Spinal cord (tissue), 10 donors: ENCODE measurements around the gene LAMTOR2. TPM values are rescaled to one million over a fixed set of nuclear protein-coding genes. Genes with fewer than 3 reads are reported as not detected.

Experiments
- DNase-seq, 6 donors: peaks; one replicate each; pipeline versions ENCODE4 v3.0.0 to v3.0.0-alpha.2; 2013 to 2015; ENCODE audit warnings: low spot score in 6 of 6, low read depth in 4 of 6
- H3K27ac ChIP-seq: one replicate; pipeline ENCODE4 v1.5.1; 2013; ENCODE audit warnings: low read depth, low read length, control low read depth
- H3K27me3 ChIP-seq: one replicate; pipeline ENCODE4 v1.6.1; 2013; ENCODE audit warnings: low read length; ENCODE audit not compliant: control insufficient read depth, insufficient read depth
- H3K36me3 ChIP-seq: one replicate; pipeline ENCODE4 v1.6.1; 2013; ENCODE audit warnings: low read length; ENCODE audit not compliant: control insufficient read depth, insufficient read depth
- H3K4me1 ChIP-seq: one replicate; pipeline ENCODE4 v1.6.1; 2013; ENCODE audit warnings: low read length; ENCODE audit not compliant: control insufficient read depth, insufficient read depth
- H3K4me3 ChIP-seq: one replicate; pipeline ENCODE4 v1.5.1; 2013; ENCODE audit warnings: low read depth, low read length, control low read depth
- H3K9me3 ChIP-seq: one replicate; pipeline ENCODE4 v1.6.1; 2013; ENCODE audit warnings: low read length; ENCODE audit not compliant: control insufficient read depth, insufficient read depth
- whole genome bisulfite sequencing: methylation state at CpG from one replicate; pipeline ENCODE4 v1.1.5; 2013; ENCODE audit warnings: missing lambda C conversion rate; ENCODE audit not compliant: insufficient coverage; 5-methylcytosine and 5-hydroxymethylcytosine counted together
- polyA plus RNA-seq, 2 donors: library from polyadenylated mRNA; unstranded; fragments of 120-200 nt; gene quantifications; one replicate each; pipeline ENCODE4 v1.2.1, GENCODE V29; 2013; ENCODE audit not compliant: insufficient read length in 2 of 2
- total RNA-seq, 2 donors: library from RNA; depleted of rRNA in 1 of 2; stranded (reverse); fragments of 120-200 nt in 1 of 2; fragments of >200 nt in 1 of 2; gene quantifications; one replicate each; pipeline versions ENCODE4 v1.2.3 to v1.2.4, GENCODE V29; 2013 to 2014
- donor health status: healthy.

LAMTOR2 gene
- total and polyA plus RNA-seq, 4 donors, result 34.9 to 76.8 (median 73.7) TPM

GRCh38 chr1:156091610-156092009, 37.0 kb downstream of the LAMTOR2 start:
- no peaks in the 10 kb centered on the region for H3K9me3 ChIP-seq
- 100% methylated on average over 1 of the region's 2 CpGs for WGBS
- no peak overlapping the region for H3K27ac ChIP-seq
- no peaks in the 10 kb centered on the region for H3K27me3 ChIP-seq
- DNase-seq, result no peak
- peaks cover 24% of the 10 kb centered on the region for H3K4me1 ChIP-seq
- no peak overlapping the region for H3K4me3 ChIP-seq
- H3K36me3 ChIP-seq, result peaks cover 38% of the 10 kb centered on the region

DNA sequence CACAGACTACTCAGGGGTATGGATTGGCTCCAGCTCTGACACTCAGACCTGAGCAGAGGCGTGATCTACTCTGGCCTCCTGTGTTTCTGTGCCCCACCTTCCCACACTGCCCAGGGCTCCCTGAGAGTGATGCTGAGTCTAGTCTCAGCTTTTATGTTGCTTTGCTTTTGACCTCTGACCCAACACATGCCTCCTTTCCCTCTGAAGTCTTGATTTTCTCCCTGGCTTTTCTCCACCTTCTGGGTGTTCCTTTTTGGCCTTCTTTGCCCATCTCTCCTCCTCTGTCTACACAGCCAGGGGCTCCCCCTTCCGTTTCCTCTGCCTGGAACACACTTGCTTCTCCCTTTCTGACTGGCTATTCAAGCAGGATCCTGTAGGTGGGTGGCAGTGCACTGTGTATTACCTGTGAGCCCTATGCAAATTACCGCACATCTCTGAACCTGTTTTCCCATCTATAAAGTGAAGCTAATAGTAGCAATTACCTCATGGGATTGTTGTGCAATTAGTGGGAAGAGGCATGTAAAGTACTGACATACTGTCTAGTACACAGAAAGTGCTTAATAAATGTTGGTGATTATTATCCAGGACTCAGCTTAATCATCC, 41.4 kb downstream of the LAMTOR2 start:
- peaks cover 40% of the 10 kb centered on the region for H3K36me3 ChIP-seq
- H3K27ac ChIP-seq, result peak overlapping the region; percentile 30
- H3K27me3 ChIP-seq, result no peaks in the 10 kb centered on the region
- no peaks in the 10 kb centered on the region for H3K9me3 ChIP-seq
- H3K4me3 ChIP-seq, result no peak overlapping the region
- H3K4me1 ChIP-seq, result peaks cover 22% of the 10 kb centered on the region
- no peak for DNase-seq
- WGBS, result 92% methylated on average over 1 of the region's 3 CpGs

GRCh38 chr1:156096640-156097391, 42.2 kb downstream of the LAMTOR2 start:
- no peaks in the 10 kb centered on the region for H3K27me3 ChIP-seq
- WGBS, result 33% methylated on average over 12 of the region's 14 CpGs
- peak in 2 of 6 donors; percentile 75 to 84 for DNase-seq
- peaks cover 39% of the 10 kb centered on the region for H3K36me3 ChIP-seq
- no peak overlapping the region for H3K4me3 ChIP-seq
- H3K9me3 ChIP-seq, result no peaks in the 10 kb centered on the region
- peak overlapping the region; percentile 79 for H3K27ac ChIP-seq
- H3K4me1 ChIP-seq, result peaks cover 28% of the 10 kb centered on the region

DNA sequence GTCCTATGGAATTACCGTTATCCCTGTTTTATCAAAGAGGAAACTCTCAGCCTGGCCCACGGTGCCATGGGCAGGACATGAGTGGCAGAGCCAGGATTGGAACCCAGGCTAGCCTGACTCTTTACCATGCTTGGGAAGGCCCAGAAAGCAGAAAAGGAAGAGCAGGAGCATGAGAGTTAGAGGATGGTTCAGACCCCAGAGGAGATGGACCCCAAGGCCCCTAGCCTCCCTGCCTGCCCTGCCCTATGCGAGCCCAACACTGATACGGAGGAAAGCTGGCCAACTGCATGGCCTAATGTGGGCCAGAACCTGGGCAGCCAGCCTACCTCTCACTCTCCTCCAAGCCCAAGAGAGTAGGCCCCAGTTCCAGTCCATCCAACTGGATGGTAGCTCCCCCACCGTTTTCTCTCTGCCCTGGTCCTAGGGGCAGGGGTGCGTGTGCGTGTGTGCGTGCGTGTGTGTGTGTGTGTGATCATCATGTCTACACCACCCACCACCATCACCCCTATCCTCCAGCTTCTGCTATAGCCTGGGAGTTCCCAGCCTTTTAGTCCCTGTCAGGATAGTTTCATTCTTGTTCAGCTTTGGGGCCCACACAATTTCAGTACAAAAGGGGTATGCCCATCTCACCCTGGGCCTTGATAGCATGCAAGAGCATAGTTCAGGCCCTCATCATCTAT, 43.1 kb downstream of the LAMTOR2 start:
- Histone ChIP-seq H3K36me3 (peaks cover 45% of the 10 kb centered on the region), H3K4me3 (no peak overlapping the region), H3K4me1 (peaks cover 36% of the 10 kb centered on the region), H3K27me3 (no peaks in the 10 kb centered on the region), H3K27ac (no peak overlapping the region), H3K9me3 (no peaks in the 10 kb centered on the region)
- no peak for DNase-seq
- 100% methylated on average over 4 of the region's 9 CpGs for WGBS

DNA sequence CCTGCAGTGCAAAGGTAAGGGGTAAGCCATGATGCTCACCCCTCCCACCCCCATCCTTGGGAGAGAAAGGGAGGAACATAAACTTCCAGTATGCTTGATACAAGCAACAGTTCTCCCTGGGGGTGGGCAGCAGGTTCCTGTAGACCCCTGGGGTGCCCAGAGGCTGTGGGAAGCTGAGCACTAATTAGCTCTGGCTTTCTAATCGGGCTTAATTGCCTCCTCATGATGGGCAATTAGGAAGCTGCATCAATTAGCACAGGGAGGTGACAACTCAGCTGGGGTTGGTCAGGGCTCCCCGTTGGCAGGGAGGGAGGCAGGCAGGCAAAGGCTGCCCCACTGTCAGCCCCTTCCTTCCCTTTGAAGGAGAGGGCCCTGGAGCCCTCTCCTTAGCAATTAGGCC, 44.2 kb downstream of the LAMTOR2 start:
- Histone ChIP-seq H3K4me3 (no peak overlapping the region), H3K9me3 (no peaks in the 10 kb centered on the region), H3K4me1 (peaks cover 48% of the 10 kb centered on the region), H3K36me3 (peaks cover 40% of the 10 kb centered on the region), H3K27ac (no peak overlapping the region), H3K27me3 (no peaks in the 10 kb centered on the region)
- WGBS, result 30% methylated on average over 2 of the region's 2 CpGs
- DNase-seq, result peak in 1 of 6 donors; percentile 56

- Histone ChIP-seq H3K27me3 (no peaks in the 10 kb centered on the region), H3K4me3 (no peak overlapping the region), H3K27ac (no peak overlapping the region), H3K9me3 (no peaks in the 10 kb centered on the region), H3K4me1 (peaks cover 53% of the 10 kb centered on the region), H3K36me3 (peaks cover 39% of the 10 kb centered on the region)
- WGBS, result 100% methylated on average over 2 of the region's 3 CpGs
- DNase-seq, result no peak
These were observed 44.7 kb downstream of the LAMTOR2 start for GRCh38 chr1:156099282-156099681.

DNA sequence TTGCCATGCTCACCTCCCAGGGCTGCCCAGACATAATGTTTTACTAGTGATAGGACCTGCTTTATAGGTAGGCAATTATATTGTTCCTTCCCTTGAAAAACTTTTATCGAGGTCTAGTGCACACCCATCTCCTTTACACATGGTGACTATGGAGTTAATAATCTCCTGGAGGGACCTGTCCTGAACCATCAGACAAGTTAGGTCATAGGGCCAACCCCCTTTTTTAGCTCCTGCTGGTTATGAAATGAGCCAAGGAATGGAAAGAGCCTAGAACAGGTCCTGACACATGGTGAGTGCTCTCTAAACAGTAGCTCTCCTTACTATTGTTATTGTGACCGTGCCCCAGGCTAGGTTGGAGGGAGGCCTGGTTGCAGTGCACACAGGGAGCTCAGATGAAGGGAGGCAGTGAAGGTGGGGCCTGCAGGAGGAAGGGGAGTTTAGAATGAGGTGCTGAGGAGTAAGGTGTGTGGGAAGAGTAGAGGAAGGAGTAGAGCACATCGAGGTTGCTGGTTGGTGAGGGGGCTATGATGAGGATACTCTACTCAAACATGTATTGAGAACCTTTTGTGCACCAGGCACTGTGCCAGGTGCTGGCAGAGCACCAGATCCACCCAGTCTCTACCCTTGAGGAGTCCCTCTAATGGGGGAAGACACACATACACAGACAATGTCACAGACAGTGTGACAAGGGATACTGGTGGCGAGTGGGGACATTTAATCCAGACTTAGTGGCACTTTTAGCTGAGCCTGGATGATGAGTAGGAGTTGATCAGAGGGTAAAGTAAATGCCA, 45.8 kb downstream of the LAMTOR2 start:
- Histone ChIP-seq H3K4me1 (peaks cover 64% of the 10 kb centered on the region), H3K27me3 (no peaks in the 10 kb centered on the region), H3K4me3 (no peak overlapping the region), H3K36me3 (peaks cover 45% of the 10 kb centered on the region), H3K9me3 (no peaks in the 10 kb centered on the region), H3K27ac (no peak overlapping the region)
- DNase-seq, result peak in 2 of 6 donors; percentile 56 to 61
- WGBS, result 31% methylated on average over 2 of the region's 4 CpGs

- Histone ChIP-seq H3K27me3 (no peaks in the 10 kb centered on the region), H3K36me3 (peaks cover 35% of the 10 kb centered on the region), H3K4me1 (peaks cover 72% of the 10 kb centered on the region), H3K4me3 (no peak overlapping the region), H3K9me3 (no peaks in the 10 kb centered on the region), H3K27ac (no peak overlapping the region)
- 73% methylated on average over 2 of the region's 6 CpGs for WGBS
- no peak for DNase-seq
These were observed 47.3 kb downstream of the LAMTOR2 start for GRCh38 chr1:156101880-156102279.
